Ishikawa (cell line): ENCODE measurements around the gene WDR90.

Experiments
- CEBPB ChIP-seq: IDR thresholded peaks from 2 replicates; pipeline ENCODE4 v1.6.1; 2012
- CREB1 ChIP-seq: IDR thresholded peaks from 2 replicates; pipeline ENCODE4 v1.6.1; 2012; ENCODE audit warnings: low read depth
- EGR1 ChIP-seq: IDR thresholded peaks from 2 replicates; pipeline ENCODE4 v1.6.1; 2012
- EP300 ChIP-seq: IDR thresholded peaks from 2 replicates; pipeline ENCODE4 v1.6.1; 2012; ENCODE audit warnings: borderline replicate concordance
- FOXM1 ChIP-seq: IDR thresholded peaks from 2 replicates; pipeline ENCODE4 v1.6.1; 2012; ENCODE audit warnings: low read depth, borderline replicate concordance
- MAX ChIP-seq: IDR thresholded peaks from 2 replicates; pipeline ENCODE4 v1.6.1; 2012
- NFIC ChIP-seq: IDR thresholded peaks from 2 replicates; pipeline ENCODE4 v1.6.1; 2012
- RAD21 ChIP-seq: IDR thresholded peaks from 2 replicates; pipeline ENCODE4 v1.6.1; 2012; ENCODE audit warnings: low read depth
- REST ChIP-seq: IDR thresholded peaks from 2 replicates; pipeline ENCODE4 v1.6.1; 2012; ENCODE audit warnings: low read depth, mild to moderate bottlenecking
- TAF1 ChIP-seq: IDR thresholded peaks from 2 replicates; pipeline ENCODE4 v1.6.1; 2012; ENCODE audit warnings: low read depth, mild to moderate bottlenecking
- TCF12 ChIP-seq: IDR thresholded peaks from 2 replicates; pipeline ENCODE4 v1.6.1; 2012; ENCODE audit warnings: low read depth
- TEAD4 ChIP-seq: IDR thresholded peaks from 2 replicates; pipeline ENCODE4 v1.6.1; 2012
- USF1 ChIP-seq: IDR thresholded peaks from 2 replicates; pipeline ENCODE4 v1.6.1; 2012
- YY1 ChIP-seq: IDR thresholded peaks from 2 replicates; pipeline ENCODE4 v1.6.1; 2012; ENCODE audit warnings: low read depth
- ZBTB7A ChIP-seq: IDR thresholded peaks from 2 replicates; pipeline ENCODE4 v1.6.1; 2012; ENCODE audit warnings: low read depth

Gene WDR90

GRCh38 chr16:625117-625976, 23.8 kb upstream of the WDR90 start:
- TF ChIP-seq USF1, result no peak
- no peak for TF ChIP-seq YY1
- no peak for TF ChIP-seq TAF1
- TF ChIP-seq CEBPB, result no peak
- no peak for TF ChIP-seq MAX
- no peak for TF ChIP-seq TEAD4
- TF ChIP-seq NFIC, result no peak
- no peak for TF ChIP-seq CREB1

DNA sequence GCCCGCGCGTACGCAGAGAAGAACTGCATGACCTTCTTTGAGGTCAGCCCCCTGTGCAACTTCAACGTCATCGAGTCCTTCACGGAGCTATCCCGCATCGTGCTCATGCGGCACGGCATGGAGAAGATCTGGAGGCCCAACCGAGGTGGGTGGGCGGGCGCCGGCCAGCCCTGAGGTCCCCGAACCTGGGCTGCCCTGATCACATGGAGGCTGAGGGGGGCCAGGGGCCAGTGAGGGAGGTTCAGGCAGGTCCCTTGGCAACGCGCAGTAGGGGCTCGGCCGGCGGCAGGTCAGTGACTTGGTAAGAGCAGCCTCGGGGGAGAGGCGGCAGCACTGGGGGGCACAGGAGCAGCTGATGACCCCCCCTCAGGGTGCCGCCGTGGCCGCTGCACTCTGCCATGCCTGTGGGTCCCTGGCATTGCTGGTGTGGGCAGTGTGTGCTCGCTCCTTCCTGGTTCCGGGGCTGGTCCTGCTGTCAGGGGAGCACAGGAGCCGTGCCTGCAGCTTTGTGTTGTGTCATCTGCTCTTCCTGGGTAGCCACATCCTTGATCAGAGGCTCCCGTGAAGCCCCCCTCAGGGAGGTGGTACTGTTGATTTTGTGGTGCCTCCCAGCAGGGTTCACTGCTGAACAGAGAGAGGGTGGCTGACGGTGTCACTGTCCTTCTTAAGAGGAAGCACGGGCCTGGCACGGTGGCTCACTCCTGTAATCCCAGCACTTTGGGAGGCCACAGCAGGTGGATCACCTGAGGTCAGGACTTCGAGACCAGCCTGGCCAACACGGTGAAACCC, 23.0 kb upstream of the WDR90 start:
- no peak for TF ChIP-seq MAX
- TF ChIP-seq TCF12, result no peak

DNA sequence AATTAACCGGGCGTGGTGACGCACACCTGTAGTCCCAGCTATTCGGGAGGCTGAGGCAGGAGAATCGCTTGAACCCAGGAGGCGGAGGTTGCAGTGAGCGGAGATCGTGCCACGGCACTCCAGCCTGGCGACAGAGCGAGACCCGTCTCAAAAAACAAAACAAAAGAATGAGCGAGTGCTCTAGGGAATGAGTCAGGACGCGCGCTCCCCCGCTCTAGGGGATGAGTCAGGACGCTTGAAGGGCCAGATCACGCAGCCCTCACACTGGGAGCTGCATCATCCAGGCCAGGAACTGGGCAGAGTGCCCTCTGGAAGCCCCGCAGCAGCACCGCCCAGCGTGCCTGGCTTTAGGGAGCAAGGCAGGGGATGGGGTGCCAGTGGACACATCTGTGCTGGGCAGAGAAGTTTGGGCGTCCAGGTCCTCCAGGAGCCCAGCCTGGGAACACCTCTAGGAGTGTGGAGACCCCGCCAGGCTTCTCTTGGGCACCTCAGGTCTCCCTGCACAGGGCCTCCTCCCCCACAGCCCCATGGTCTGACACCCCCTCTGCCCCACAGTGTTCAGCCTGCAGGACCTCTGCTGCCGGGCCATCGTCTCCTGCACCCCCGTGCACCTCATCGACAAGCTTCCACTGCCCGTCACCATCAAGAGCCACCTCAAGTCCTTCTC, 22.2 kb upstream of the WDR90 start:
- TF ChIP-seq CEBPB, result no peak
- no peak for TF ChIP-seq MAX
- TF ChIP-seq EGR1, result no peak
- no peak for TF ChIP-seq ZBTB7A
- TF ChIP-seq EP300, result peak; percentile 30; the same call in 1 of the 2 replicates
- no peak for TF ChIP-seq TAF1
- TF ChIP-seq USF1, result no peak
- no peak for TF ChIP-seq REST
- TF ChIP-seq CREB1, result no peak
- TF ChIP-seq TCF12, result peak; percentile 21; the same call in 1 of the 2 replicates
- TF ChIP-seq TEAD4, result 0 out of 2 replicates have a peak, but pooled peaks have one; percentile 7
- no peak for TF ChIP-seq YY1
- no peak for TF ChIP-seq RAD21
- peak; percentile 7; the same call in 1 of the 2 replicates for TF ChIP-seq NFIC
- no peak for TF ChIP-seq FOXM1

GRCh38 chr16:627454-628239, 21.5 kb upstream of the WDR90 start:
- TF ChIP-seq USF1 (no peak), NFIC (peak; percentile 63), MAX (peak; percentile 78)

DNA sequence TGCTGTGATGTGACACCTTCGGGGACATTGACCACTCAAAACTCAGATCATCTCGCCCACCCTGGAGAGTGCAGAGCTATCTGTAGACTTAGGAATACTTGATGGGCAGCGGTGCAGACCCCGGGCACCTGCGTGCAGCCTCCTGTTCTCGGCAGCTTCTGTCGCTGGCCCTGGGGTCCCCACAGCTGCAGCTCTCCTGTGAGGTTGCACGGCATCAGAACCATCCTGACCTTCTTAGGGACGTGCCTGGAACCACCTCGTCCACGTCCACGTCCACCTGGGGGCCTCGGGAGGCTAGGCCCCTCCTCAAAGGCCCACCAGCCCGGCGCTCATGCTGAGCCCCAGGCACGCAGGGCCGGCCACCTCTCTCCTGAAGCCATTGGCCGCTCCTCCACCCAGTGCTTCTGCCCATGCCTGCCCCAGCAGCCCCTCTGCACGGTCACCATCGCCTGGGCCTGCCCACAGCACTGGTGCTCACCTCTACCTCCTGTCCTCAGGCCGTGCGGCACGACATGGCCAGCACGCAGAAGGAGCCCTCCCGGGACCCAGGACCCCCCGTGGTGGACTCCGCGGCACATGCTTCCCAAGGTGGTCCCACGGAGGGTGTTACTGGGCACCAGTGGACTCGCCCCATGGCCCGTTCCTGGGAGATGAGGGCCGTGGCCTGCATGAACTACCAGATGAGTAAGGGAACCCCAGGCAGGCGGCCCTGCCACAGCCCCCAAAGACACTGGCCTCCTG, 20.7 kb upstream of the WDR90 start:
- TF ChIP-seq REST, result no peak
- no peak for TF ChIP-seq FOXM1
- TF ChIP-seq USF1, result no peak
- TF ChIP-seq TEAD4, result no peak
- TF ChIP-seq ZBTB7A, result no peak
- no peak for TF ChIP-seq TAF1
